Peyer's patch (tissue), 4 donors: ENCODE measurements around the gene INSC.

Source experiments
- CTCF ChIP-seq, 6 experiments: fragments of 450-650 bp in 4 of 6; fragments of 200-600 bp in 2 of 6; sonication (generic) in 1 of 6; IDR thresholded peaks; one replicate each; pipeline ENCODE4 v1.5.1; 2017 to 2019; ENCODE audit warnings: antibody characterized with exemption in 6 of 6, mild to moderate bottlenecking in 3 of 6, moderate library complexity in 1 of 6
- POLR2A ChIP-seq, 2 donors: fragments of 450-650 bp; IDR thresholded peaks; one replicate each; pipeline ENCODE4 v1.5.1; 2017; ENCODE audit warnings: antibody characterized with exemption in 2 of 2, mild to moderate bottlenecking in 2 of 2, moderate library complexity in 2 of 2

DNA sequence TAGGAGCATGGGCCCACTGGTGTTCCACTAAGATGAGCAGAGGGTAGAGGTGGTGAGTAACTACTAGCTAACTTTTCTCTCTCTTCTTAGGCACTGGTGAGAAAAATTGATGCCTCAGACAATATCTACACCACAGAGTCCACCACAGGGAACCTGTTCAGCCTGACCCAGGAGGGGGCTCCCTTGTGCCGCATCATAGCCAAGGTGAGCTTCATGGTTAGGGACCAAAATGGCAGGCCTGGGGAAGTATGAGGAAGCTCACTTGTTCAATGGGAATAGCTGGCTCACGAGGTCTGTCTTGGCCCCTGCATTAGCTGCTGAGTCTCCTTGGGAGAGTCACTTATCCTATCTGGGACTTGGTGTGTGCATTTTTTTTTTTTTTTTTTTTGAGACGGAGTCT is 75.9 kb downstream of the INSC start:
- TF ChIP-seq CTCF (IDR thresholded peaks at IDR 0.05) (no peak), POLR2A (IDR thresholded peaks at IDR 0.05) (no peak)
